IPS DF 19.7 (cell line): ENCODE results near the gene TBCB.
"Not testable (repeated sequence)": the region's sequence is repeated elsewhere in the genome, so short reads cannot be mapped to it uniquely, and the experiment has no call there.

Source experiments
- DNase-seq: peaks from one replicate; pipeline ENCODE4 v3.0.0-alpha.2; 2013; ENCODE audit warnings: low read depth, low spot score

Gene TBCB

GRCh38 chr19:36101550-36102327, 13.5 kb upstream of the TBCB start:
- DNase-seq, result no peak

- DNase-seq, result no peak
Observed at GRCh38 chr19:36103040-36103626, 12.1 kb upstream of the TBCB start.

- DNase-seq, result no peak
Observed at GRCh38 chr19:36103842-36104552, 11.3 kb upstream of the TBCB start.

- no peak for DNase-seq
Observed at GRCh38 chr19:36106441-36106840, 8.8 kb upstream of the TBCB start.

- DNase-seq, result no peak
Observed at GRCh38 chr19:36106991-36107390, 8.3 kb upstream of the TBCB start.

GRCh38 chr19:36108684-36109083, 6.6 kb upstream of the TBCB start:
- no peak for DNase-seq

GRCh38 chr19:36110487-36111199, 4.6 kb upstream of the TBCB start, which contains the start of gene OVOL3:
Gene OVOL3 (plus strand): TSS chr19:36111143. CDS start chr19:36111203, 60 bp downstream.
- DNase-seq, result no peak

- DNase-seq, result no peak
Observed at GRCh38 chr19:36111200-36111539, 4.1 kb upstream of the TBCB start.

GRCh38 chr19:36112678-36113077, 2.6 kb upstream of the TBCB start:
- DNase-seq, result no peak

GRCh38 chr19:36113425-36113824, 1.8 kb upstream of the TBCB start:
- no peak for DNase-seq

- no peak for DNase-seq
Observed at GRCh38 chr19:36113894-36114720, 1.2 kb upstream of the TBCB start.

- peak; percentile 98 for DNase-seq
Observed at GRCh38 chr19:36114721-36115452, 381 bp upstream of the TBCB start, which contains the start of gene POLR2I. Gene POLR2I (minus strand): TSS chr19:36114875. CDS start chr19:36114856, 19 bp downstream.

GRCh38 chr19:36116344-36116637, 1.0 kb downstream of the TBCB start:
- DNase-seq, result no peak

GRCh38 chr19:36120092-36120983, 5.1 kb downstream of the TBCB start:
- DNase-seq, result no peak

GRCh38 chr19:36120984-36121358, 5.7 kb downstream of the TBCB start:
- DNase-seq, result no peak

- no peak for DNase-seq
Observed at GRCh38 chr19:36121486-36122124, 6.3 kb downstream of the TBCB start.

- no peak for DNase-seq
Observed at GRCh38 chr19:36125557-36125956, 10.3 kb downstream of the TBCB start.

GRCh38 chr19:36128392-36128736, 13.1 kb downstream of the TBCB start:
- DNase-seq, result no peak

GRCh38 chr19:36131221-36131620, 16.0 kb downstream of the TBCB start:
- not testable (repeated sequence) for DNase-seq
